HS-5 (cell line): ENCODE results near the gene FHOD1.

Experiments used
- DNase-seq: peaks from one replicate; pipeline ENCODE4 v3.0.0-alpha.2; 2012; ENCODE audit warnings: low read depth

The FHOD1 gene

GRCh38 chr16:67207249-67208091 lies 39.8 kb downstream of the FHOD1 start:
- DNase-seq = no peak

- DNase-seq = no peak
These were observed 40.4 kb downstream of the FHOD1 start for GRCh38 chr16:67206838-67207248.

- DNase-seq = no peak
These were observed 41.0 kb downstream of the FHOD1 start for GRCh38 chr16:67206129-67206837.

- DNase-seq = no peak
These were observed 43.2 kb downstream of the FHOD1 start for GRCh38 chr16:67204076-67204475.

DNA sequence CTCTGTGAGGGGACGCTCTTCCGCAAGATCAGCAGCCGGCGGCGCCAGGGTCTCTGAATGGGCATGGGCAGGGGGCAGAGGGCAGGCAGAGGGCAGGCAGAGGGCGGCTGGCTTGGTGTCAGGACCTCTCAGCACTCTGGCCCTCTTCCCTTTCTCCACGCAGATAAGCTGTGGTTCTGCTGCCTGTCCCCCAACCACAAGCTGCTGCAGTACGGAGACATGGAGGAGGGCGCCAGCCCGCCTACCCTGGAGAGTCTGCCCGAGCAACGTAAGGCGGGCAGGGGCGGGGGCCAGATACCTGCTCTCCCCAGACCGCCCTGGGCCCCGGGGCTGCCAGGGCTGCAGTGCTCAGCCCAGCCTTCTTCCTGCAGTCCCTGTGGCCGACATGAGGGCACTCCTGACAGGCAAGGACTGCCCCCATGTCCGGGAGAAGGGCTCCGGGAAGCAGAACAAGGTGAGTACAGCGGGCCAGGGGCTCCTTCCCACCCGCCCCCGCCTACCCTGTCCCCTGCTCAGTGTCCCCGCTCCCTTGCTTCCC lies 44.3 kb downstream of the FHOD1 start:
- no peak for DNase-seq

DNA sequence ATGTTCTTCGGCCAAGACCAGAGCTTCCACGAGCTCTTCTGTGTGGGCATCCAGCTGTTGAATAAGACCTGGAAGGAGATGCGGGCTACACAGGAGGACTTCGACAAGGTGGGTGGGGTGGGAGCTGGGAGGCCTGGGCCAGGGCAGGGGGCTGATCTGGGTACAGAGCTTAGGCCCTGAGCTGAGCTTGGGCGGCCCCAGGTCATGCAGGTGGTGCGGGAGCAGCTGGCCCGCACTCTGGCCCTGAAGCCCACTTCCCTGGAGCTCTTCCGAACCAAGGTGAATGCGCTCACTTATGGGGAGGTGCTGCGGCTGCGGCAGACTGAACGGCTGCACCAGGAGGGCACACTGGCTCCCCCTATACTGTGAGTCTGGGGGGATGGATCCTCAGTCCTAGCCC lies 44.9 kb downstream of the FHOD1 start:
- DNase-seq = no peak

- DNase-seq = no peak
These were observed 45.6 kb downstream of the FHOD1 start for GRCh38 chr16:67201411-67202345.

- DNase-seq = no peak
These were observed 46.8 kb downstream of the FHOD1 start for GRCh38 chr16:67200491-67200890.

DNA sequence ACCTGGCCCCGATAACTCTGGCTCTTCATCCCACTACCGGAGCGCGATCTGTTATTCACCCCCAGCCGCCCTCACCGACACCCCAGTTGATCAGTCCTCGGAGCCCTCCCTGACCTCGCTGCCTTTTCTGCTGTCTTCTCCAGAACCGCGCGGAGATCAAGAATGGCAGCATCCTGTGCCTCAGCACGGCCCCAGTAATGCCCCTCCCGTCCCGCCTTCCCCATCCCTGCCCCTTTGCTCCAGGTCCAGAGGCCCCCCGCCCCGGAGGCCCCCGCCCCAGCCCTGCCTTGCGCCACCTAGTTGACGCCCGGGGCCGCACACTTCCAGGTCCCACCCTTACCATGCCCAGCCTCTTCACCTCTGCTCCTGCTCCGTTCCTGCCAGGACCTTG lies 47.5 kb downstream of the FHOD1 start:
- no peak for DNase-seq

DNA sequence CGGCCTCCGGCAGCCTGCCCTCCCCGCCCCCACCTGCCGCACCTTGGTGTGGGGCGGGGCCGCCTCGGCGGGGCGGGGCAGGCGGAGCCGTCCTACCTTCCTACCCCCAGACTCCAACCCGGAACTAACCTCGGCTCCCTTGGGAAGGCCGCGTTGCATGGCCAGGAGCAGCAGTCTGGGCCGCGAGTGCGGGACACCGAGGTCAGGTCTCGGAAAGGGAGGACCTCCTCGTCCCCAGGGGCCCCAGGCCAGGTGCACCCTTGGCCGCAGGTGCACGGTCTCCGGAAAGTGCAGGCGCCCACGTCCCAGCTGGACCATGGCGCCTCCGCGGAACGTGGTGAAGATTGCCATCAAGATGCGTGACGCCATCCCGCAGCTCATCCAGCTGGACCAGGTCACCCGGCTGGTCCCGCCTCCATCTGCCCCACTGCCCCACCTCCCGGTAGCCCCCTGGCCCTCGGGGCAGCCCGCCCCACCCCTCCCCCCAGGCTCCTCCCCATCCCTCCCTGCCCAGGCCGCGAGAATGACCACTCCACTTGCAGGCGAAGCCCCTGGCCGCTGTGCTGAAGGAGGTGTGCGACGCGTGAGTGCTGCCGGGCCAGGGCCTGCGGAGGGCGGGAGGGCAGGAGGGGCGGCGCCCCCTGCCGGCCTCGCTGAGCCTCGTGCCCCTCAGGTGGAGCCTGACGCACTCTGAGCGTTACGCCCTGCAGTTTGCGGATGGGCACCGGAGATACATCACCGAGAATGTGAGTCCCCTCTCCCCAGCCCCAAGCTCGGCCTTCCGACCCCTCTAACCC lies 48.1 kb downstream of the FHOD1 start, which contains the start of gene ELMO3:
Gene ELMO3 (plus strand): TSS at position 121 of the 797 bp plus-strand sequence. CDS start 196 bp downstream, at position 317.
- DNase-seq = no peak

GRCh38 chr16:67198238-67198734 lies 49.0 kb downstream of the FHOD1 start:
- no peak for DNase-seq

- DNase-seq = no peak
These were observed 49.6 kb downstream of the FHOD1 start for GRCh38 chr16:67197704-67198103.

DNA sequence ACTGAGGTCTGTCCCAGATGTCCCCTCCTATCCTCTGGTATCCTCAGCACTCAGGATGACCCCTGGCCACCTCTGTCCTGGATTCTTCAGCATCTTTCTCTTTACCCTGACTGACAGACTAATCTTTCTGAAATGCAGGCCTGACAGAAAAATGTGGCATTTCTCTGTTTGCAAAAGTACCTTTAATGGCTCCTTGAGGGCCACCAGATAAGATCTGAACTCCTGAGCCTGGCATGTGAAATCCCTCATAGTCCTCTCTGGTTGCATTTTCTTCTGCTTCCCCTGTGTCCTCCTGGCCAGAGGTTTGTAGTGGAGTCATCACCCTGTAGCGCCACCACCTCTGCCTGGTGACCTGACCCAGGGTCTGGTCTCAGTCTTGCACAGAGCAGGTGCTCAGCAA lies 50.4 kb downstream of the FHOD1 start:
- DNase-seq = no peak

DNA sequence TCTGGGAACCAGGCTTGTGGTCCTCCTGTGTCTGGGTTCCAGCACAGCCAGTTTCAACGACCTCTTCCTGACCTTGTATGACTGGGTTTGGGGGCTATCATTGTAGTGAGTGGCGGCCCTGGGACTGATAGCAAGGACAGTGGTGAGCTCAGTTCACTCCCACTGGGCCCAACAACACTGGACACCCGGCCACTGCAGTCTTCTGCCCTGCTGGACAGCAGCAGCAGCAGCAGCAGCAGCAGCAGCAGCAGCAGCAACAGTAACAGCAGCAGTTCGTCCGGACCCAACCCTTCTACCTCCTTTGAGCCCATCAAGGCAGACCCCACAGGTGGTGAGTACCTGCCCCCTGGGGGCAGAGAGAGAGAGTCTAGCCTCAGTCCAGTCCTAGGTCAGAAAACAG lies 51.6 kb downstream of the FHOD1 start:
- no peak for DNase-seq

DNA sequence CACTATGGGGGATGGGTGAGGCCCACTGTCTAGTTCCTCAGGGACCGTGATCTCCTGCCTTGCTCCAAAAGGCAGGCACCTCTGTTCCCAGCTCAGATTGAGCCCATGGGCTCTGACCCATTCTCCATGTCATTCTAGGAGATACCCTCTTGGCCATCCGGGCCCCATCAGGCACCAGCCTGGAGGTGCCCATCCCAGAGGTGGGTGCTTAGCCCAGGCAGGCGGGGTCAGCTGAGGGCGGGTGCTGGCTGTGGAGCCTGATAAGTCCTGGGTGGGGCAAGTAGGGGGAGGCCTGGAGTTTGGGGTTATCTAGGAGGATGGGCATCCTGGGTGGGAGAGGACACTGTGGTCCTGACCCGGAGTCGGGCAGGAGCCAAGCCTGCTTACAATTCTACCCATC lies 53.0 kb downstream of the FHOD1 start:
- no peak for DNase-seq

DNA sequence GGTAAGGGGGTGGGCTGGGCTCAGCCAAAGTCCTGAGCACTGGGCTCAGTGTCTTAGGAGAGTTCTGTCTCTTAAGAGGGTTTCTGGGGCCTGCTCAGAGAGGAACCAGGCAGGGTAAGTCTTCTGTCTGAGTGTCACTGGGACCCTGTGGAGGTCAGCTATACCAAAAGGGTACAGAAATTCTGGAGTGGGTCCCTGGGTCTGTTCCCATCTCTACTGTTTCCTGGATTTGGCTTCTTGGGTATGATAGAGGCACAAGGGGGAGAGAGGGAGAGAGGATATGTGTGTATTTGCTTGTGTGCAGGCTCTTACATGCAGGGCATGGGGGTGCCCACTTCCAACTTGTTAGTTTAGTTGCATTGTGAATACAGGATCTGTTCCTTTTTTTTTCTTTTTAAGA lies 53.7 kb downstream of the FHOD1 start:
- no peak for DNase-seq

DNA sequence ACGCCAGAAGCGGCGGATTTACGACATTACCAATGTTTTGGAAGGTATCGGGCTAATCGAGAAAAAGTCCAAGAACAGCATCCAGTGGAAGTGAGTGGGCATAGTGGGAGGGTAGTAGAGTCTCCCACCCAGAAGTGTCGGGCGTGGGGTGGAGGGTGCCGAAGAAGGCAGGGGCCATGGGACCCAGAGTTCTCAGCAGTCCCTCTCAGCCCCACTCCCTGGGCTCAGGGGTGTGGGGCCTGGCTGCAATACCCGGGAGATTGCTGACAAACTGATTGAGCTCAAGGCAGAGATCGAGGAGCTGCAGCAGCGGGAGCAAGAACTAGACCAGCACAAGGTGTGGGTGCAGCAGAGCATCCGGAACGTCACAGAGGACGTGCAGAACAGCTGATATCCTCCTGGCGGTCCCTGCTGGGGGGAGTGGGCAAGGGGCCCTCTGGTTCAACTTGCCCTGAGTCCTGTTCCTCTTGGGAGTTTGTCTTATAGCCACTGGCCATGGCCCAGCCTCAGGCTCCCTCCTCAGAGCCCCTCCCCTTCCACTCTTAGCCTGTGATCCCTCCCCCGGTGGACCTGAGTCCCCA lies 54.4 kb downstream of the FHOD1 start:
- no peak for DNase-seq

GRCh38 chr16:67191995-67192681 lies 55.1 kb downstream of the FHOD1 start, which contains the start of gene E2F4:
TSS of gene E2F4 (plus strand) at chr16:67192155. CDS start at chr16:67192228, 73 bp downstream.
- DNase-seq = peak; percentile 67

- DNase-seq = no peak
These were observed 55.8 kb downstream of the FHOD1 start for GRCh38 chr16:67191411-67191994.
